ENCODE measurements around the gene FOXC1. TPM values are rescaled to one million over a fixed set of nuclear protein-coding genes. Genes with fewer than 3 reads are reported as not detected.
A peak's percentile ranks its signal among the peaks of the same experiment; 100 is the strongest.

Gene FOXC1
- total RNA-seq, 1 experiment from 2014 or later = not detected

DNA sequence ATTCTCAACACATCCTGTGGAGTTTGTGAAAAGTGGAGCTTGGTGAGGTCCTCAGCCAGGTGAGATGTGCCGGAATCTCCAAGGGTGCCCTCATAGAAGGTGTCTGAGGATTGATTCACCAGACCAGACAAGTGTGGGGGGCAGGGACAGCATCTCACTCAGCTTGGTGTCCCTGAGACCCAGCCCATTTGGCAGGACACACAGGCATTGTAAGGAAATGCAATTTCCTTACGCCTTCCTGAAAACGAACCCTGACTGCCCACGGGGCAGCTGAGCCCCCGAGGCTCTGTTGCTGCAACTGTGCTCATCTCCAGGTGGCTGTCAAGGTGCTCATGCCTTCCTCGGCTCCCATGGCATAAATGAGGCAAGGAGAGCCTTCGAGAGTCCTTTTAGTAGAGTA, 33.4 kb downstream of the FOXC1 start:
- H2BK5ac ChIP-seq (ENCODE audit: insufficient read length, low read length) = no peak overlapping the region
- no peaks in the 10 kb centered on the region for H3K27me3 ChIP-seq (ENCODE audit: insufficient read depth, low read length)
- H3K14ac ChIP-seq (ENCODE audit: insufficient read depth, low read length) = no peak overlapping the region
- Mint-ChIP-seq H3K27me3 (ENCODE audit: low read depth) (peaks cover 8% of the 10 kb centered on the region), H3K4me3 (0 out of 5 replicates have a peak overlapping the region, but pooled peaks of 1 of the 2 experiments have one; percentile 7), H3K27ac (no peak overlapping the region; a peak in 1 of 7 replicates), H3K9me3 (no peaks in the 10 kb centered on the region), H3K4me1 (peaks cover 16 to 18% of the 10 kb centered on the region in 2 experiments), H3K36me3 (ENCODE audit: insufficient read depth in 1 of 3, low read depth in 3 of 3) (no peaks in the 10 kb centered on the region; a peak in 1 of 7 replicates)
- H4K5ac ChIP-seq (ENCODE audit: insufficient read length, low read depth, low read length) = no peak overlapping the region
- 0 out of 2 replicates have a peak, but pooled peaks cover 2% of the 10 kb centered on the region for H3K4me1 ChIP-seq (ENCODE audit: insufficient read depth, low read length)
- TF ChIP-seq, protein P1, sequence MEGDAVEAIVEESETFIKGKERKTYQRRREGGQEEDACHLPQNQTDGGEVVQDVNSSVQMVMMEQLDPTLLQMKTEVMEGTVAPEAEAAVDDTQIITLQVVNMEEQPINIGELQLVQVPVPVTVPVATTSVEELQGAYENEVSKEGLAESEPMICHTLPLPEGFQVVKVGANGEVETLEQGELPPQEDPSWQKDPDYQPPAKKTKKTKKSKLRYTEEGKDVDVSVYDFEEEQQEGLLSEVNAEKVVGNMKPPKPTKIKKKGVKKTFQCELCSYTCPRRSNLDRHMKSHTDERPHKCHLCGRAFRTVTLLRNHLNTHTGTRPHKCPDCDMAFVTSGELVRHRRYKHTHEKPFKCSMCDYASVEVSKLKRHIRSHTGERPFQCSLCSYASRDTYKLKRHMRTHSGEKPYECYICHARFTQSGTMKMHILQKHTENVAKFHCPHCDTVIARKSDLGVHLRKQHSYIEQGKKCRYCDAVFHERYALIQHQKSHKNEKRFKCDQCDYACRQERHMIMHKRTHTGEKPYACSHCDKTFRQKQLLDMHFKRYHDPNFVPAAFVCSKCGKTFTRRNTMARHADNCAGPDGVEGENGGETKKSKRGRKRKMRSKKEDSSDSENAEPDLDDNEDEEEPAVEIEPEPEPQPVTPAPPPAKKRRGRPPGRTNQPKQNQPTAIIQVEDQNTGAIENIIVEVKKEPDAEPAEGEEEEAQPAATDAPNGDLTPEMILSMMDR (conservative IDR thresholded peaks at IDR 0.05) = no peak
- no peak overlapping the region for H3K56ac ChIP-seq (ENCODE audit: insufficient read length, low read depth, low read length)
- no peaks in the 10 kb centered on the region for H3K79me1 ChIP-seq (ENCODE audit: insufficient read depth, low read depth, low read length, poor library complexity, severe bottlenecking)
- WGBS (ENCODE audit: extremely low coverage, insufficient read length, low lambda C conversion rate) = no CpG with 5 or more reads among the region's 7 CpGs
- no peak overlapping the region for H4K8ac ChIP-seq (replicated peaks; ENCODE audit: insufficient read length, low read depth, low read length)
- H2BK12ac ChIP-seq (ENCODE audit: insufficient read length, low read depth, low read length) = no peak overlapping the region
- no peak overlapping the region for H4K91ac ChIP-seq (ENCODE audit: insufficient read length, low read depth, low read length)
- H3K4me2 ChIP-seq (ENCODE audit: insufficient read depth, insufficient read length, low read length) = no peak overlapping the region
- no peaks in the 10 kb centered on the region for H3K79me2 ChIP-seq (ENCODE audit: insufficient read depth, low read length)
- no peak overlapping the region for H2BK20ac ChIP-seq (ENCODE audit: low read depth, low read length, poor library complexity, severe bottlenecking)
- no peaks in the 10 kb centered on the region for H3K9me3 ChIP-seq (ENCODE audit: control insufficient read depth, low read depth, low read length)
- H4K20me1 ChIP-seq (ENCODE audit: control insufficient read depth, insufficient read depth, insufficient read length) = no peaks in the 10 kb centered on the region
- no peak overlapping the region for H3T11ph ChIP-seq (ENCODE audit: low read length)
- no peak overlapping the region for H2AK5ac ChIP-seq (ENCODE audit: insufficient read length, low read length)
- no peak overlapping the region for H2BK15ac ChIP-seq (ENCODE audit: low read depth, low read length)
- no peak overlapping the region for H3K23ac ChIP-seq (ENCODE audit: insufficient read length, low read depth, low read length)
- no peak overlapping the region for H3K18ac ChIP-seq (ENCODE audit: insufficient read length, low read depth, low read length)
- H2BK120ac ChIP-seq (ENCODE audit: low read depth, low read length, poor library complexity, severe bottlenecking) = no peak overlapping the region
- H3K9ac ChIP-seq (ENCODE audit: extremely low read depth, insufficient read length, low read length) = no peak overlapping the region
- H2AFZ ChIP-seq (ENCODE audit: low read length) = no peak overlapping the region
- DNase-seq = no peak
- H3K23me2 ChIP-seq (ENCODE audit: insufficient read length, low read depth, low read length, poor library complexity, severe bottlenecking) = no peaks in the 10 kb centered on the region
- no peak overlapping the region for H3K4ac ChIP-seq (ENCODE audit: low read depth, low read length)
- H3K27ac ChIP-seq (ENCODE audit: insufficient read length, low read depth, low read length) = no peak overlapping the region

Measured in H9 (cell line).